Thyroid gland (tissue), 4 donors: ENCODE measurements around the gene TAAR9.

Experiments
- CTCF ChIP-seq, 6 experiments: fragments of 200-600 bp in 3 of 6; fragments of 450-650 bp in 3 of 6; sonication (generic) in 3 of 6; IDR thresholded peaks; one replicate each; pipeline ENCODE4 v1.5.1; 2016 to 2019; ENCODE audit warnings: antibody characterized with exemption in 6 of 6, mild to moderate bottlenecking in 2 of 6, inconsistent platforms in 1 of 6, moderate library complexity in 1 of 6
- POLR2A ChIP-seq, 2 donors: fragments of 450-650 bp; IDR thresholded peaks; one replicate each; pipeline ENCODE4 v1.6.1; 2017; ENCODE audit warnings: antibody characterized with exemption in 2 of 2, mild to moderate bottlenecking in 2 of 2, moderate library complexity in 1 of 2

GRCh38 chr6:132551214-132551613 is 13.1 kb downstream of the TAAR9 start:
- TF ChIP-seq CTCF (IDR thresholded peaks at IDR 0.05) (no peak), POLR2A (IDR thresholded peaks at IDR 0.05) (no peak)
